BE2C (cell line): ENCODE data around the gene TMEM192.
"Not testable (repeated sequence)": the region's sequence is repeated elsewhere in the genome, so short reads cannot be mapped to it uniquely, and the experiment has no call there.

ENCODE experiments used
- DNase-seq: peaks from one replicate; pipeline ENCODE4 v3.0.0-alpha.2; 2020
- H3K27me3 ChIP-seq: fragments of 250-450 bp; sonication (Bioruptor Pico); 2 replicates; pipeline ENCODE4 v1.5.1; 2020; ENCODE audit warnings: mild to moderate bottlenecking
- H3K36me3 ChIP-seq: fragments of 250-450 bp; sonication (Bioruptor Pico); 2 replicates; pipeline ENCODE4 v1.5.1; 2020; ENCODE audit warnings: mild to moderate bottlenecking
- H3K4me1 ChIP-seq: fragments of 250-450 bp; sonication (Bioruptor Pico); 2 replicates; pipeline ENCODE4 v1.5.1; 2020
- H3K4me3 ChIP-seq: 2 replicates; pipeline ENCODE4 v1.5.1; 2011; ENCODE audit warnings: low read depth, low read length
- H3K9me3 ChIP-seq: fragments of 250-450 bp; sonication (Bioruptor Pico); 2 replicates; pipeline ENCODE4 v1.5.1; 2020
- CTCF ChIP-seq: IDR thresholded peaks from 2 replicates; pipeline ENCODE4 v1.5.1; 2012; ENCODE audit warnings: mild to moderate bottlenecking, low read depth, low read length

TMEM192 gene

GRCh38 chr4:165085946-165086345 lies 26.7 kb downstream of the TMEM192 start:
- no peak for DNase-seq
- Histone ChIP-seq H3K9me3 (no peaks in the 10 kb centered on the region), H3K4me3 (no peak overlapping the region), H3K36me3 (peaks cover 7% of the 10 kb centered on the region; the same call in 1 of the 2 replicates), H3K27me3 (no peaks in the 10 kb centered on the region), H3K4me1 (no peaks in the 10 kb centered on the region)
- no peak for TF ChIP-seq CTCF

GRCh38 chr4:165084787-165085186 lies 27.9 kb downstream of the TMEM192 start:
- DNase-seq, H3K9me3 ChIP-seq, H3K4me1 ChIP-seq, H3K36me3 ChIP-seq, H3K27me3 ChIP-seq, H3K4me3 ChIP-seq: not testable (repeated sequence)

- no peaks in the 10 kb centered on the region; the same call in 1 of the 2 replicates for H3K36me3 ChIP-seq
- H3K9me3 ChIP-seq, result no peaks in the 10 kb centered on the region
- no peaks in the 10 kb centered on the region for H3K27me3 ChIP-seq
- no peak overlapping the region for H3K4me3 ChIP-seq
- no peak for TF ChIP-seq CTCF
- no peaks in the 10 kb centered on the region for H3K4me1 ChIP-seq
- no peak for DNase-seq
Observed at GRCh38 chr4:165079476-165079875, 33.2 kb downstream of the TMEM192 start.

GRCh38 chr4:165077034-165077578 lies 35.6 kb downstream of the TMEM192 start:
- no peaks in the 10 kb centered on the region for H3K9me3 ChIP-seq
- TF ChIP-seq CTCF, result no peak
- H3K4me1 ChIP-seq, result no peaks in the 10 kb centered on the region
- no peaks in the 10 kb centered on the region for H3K27me3 ChIP-seq
- no peaks in the 10 kb centered on the region; the same call in 1 of the 2 replicates for H3K36me3 ChIP-seq
- no peak for DNase-seq
- H3K4me3 ChIP-seq, result no peak overlapping the region

- H3K4me3 ChIP-seq, H3K36me3 ChIP-seq, H3K27me3 ChIP-seq, DNase-seq, H3K4me1 ChIP-seq, H3K9me3 ChIP-seq: not testable (repeated sequence)
Observed at GRCh38 chr4:165073346-165073745, 39.3 kb downstream of the TMEM192 start.

- H3K9me3 ChIP-seq, result no peaks in the 10 kb centered on the region
- H3K36me3 ChIP-seq, result no peaks in the 10 kb centered on the region
- no peak for TF ChIP-seq CTCF
Observed at GRCh38 chr4:165070560-165070959, 42.1 kb downstream of the TMEM192 start.

GRCh38 chr4:165060938-165061337 lies 51.7 kb downstream of the TMEM192 start:
- no peaks in the 10 kb centered on the region for H3K36me3 ChIP-seq
- H3K4me3 ChIP-seq, result no peak overlapping the region
- H3K4me1 ChIP-seq, result no peaks in the 10 kb centered on the region
- DNase-seq, result no peak
- H3K9me3 ChIP-seq, result no peaks in the 10 kb centered on the region
- no peaks in the 10 kb centered on the region for H3K27me3 ChIP-seq
- TF ChIP-seq CTCF, result peak; percentile 47

More at GRCh38 chr4:165070560-165070959, 42.1 kb downstream of the TMEM192 start:
- Histone ChIP-seq H3K27me3 (no peaks in the 10 kb centered on the region), H3K4me1 (no peaks in the 10 kb centered on the region), H3K4me3 (no peak overlapping the region)
- DNase-seq, result no peak
